ACHN (cell line): ENCODE measurements around the gene IRF5.
"Not testable (repeated sequence)": the region's sequence is repeated elsewhere in the genome, so short reads cannot be mapped to it uniquely, and the experiment has no call there.

ENCODE experiments used
- DNase-seq: peaks from one replicate; pipeline ENCODE4 v3.0.0-alpha.2; 2015
- in situ Hi-C: cut with HindIII; loops from 2 replicates; pipeline ENCODE4 v1.10.0; 2017; ENCODE audit warnings: low sequenced_read_pairs, low pct_ligation_motif_present, low pct_unique_long_range_greater_than_20kb

IRF5 gene

DNA sequence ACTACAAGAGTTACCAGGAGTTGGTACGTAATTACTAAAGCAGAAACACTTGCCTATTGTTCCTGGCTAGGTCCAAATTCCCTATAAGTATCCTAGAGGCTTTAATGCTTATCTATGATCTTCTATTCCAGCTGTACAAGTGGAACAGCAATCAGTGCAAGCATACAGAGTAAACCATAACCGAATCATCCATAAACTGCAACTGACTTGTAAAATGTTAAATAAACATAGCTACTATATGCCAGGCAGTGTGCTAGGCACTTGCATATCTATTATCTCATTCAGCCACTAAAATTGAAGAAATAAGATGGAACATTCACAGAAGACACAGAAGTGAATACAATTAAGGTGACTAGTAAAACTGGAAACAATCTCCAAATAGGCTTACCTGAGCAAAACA lies 55.7 kb downstream of the IRF5 start:
- DNase-seq, result no peak
- in situ Hi-C loops, result no loop called here

DNA sequence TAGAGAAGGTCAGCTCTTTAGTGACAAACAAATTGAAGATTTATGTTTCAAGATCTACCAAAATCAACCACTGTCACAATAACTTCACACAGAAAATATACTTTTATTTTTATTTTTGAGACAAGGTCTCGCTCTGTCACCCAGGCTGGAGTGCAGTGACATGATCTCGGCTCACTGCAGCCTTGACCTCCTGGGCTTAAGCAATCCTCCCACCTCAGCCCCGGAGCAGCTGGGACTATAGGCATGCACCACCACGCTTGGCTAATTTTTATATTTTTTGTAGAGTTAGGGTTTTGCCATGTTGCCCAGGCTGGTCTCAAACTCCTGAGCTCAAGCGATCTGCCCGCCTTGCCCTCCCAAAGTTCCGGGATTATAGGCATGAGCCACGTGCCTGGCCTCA lies 56.8 kb downstream of the IRF5 start:
- in situ Hi-C loops, DNase-seq: not testable (repeated sequence)

DNA sequence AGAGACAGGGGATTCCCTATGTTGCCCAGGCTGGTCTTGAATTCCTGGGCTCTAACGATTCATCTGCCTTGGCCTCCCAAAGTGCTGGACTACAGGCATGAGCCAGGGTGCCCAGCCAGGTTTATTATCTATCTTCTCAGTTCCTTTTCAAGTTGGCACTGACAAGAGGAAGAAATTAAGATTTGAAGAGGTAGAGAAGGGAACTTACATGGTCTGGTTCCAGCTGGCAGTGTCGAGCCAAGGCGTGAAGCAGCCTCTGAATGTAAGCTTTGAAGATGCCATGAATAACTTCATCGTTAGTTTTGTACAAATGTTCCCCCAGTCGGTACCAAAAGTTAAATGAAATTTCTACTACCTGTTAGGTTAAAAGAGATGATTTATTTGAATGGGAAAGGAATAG lies 59.5 kb downstream of the IRF5 start:
- in situ Hi-C loops, result no loop called here
- DNase-seq, result no peak
